GM18508 (cell line): ENCODE measurements around the gene ATG2A.

ENCODE experiments used
- ATAC-seq: cut with Tn5 transposase; IDR thresholded peaks from one replicate; pipeline ENCODE4 v1.9.1; 2021; ENCODE audit warnings: moderate number of reproducible peaks; ENCODE audit not compliant: insufficient read depth, unreplicated experiment

The ATG2A gene

DNA sequence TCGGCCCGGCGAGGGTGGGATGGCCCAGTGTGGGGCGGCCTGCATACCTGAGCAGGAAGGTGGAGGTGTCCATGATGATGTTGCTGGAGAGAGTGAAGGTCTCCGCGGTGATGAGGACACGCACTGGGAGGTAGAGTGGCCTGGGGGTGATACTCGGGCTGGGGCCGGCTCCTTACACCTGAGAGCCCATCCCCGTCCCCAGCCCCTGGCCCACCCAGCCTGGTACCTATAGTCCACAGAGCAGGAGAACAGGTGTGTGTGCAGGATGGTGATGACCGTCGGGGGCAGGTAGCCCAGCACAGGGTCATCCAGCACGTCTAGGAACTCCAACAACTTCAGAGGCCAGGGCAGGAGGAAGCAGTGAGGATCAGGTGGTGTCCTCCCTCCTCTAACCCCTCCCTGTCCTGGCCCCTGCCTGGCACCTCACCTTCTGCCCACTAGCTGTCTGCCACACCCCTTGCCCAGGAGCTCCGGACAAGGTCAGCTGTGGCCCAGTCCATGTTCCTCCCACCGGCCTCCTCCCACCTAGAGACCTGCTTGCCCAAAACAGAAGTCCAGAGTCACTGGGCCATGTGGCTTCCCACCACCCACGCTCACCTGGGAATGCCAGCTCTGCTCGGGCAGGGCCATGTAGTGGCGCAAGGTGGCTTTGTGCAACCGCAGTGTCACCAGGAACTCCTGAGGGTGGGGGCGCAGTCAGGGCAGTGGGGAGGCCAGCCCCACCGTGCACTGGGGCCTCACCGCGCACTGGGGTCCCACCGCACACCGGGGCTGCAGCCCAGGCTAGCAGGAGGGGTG, 11.3 kb downstream of the ATG2A start:
- no peak for ATAC-seq

DNA sequence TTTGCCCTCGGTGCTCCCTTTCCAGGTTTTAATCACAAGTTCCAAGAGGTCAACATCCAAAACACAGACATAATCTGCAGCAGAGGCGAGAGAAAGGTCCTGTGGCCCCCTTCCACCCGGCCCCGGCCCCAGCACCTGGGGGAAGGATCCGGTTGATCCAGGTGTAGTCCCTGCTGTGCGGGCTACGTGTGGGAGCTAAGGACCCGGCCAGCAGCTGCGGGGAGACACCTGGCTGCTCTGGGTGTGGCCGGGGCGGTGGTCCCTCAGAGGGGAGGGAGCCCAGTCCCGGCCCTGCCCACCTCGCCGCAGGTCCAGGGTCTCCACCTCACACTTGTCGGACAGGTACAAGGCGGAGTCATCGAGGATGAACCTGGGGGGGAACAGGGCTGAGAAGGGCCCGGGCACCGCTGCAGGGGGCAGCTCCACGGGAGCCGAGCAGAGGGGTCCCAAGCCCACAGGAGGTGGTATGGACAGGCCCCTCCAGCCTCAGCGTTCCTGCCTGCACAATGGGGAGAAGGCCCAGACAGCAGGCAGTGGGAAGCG, 13.6 kb downstream of the ATG2A start:
- no peak for ATAC-seq

DNA sequence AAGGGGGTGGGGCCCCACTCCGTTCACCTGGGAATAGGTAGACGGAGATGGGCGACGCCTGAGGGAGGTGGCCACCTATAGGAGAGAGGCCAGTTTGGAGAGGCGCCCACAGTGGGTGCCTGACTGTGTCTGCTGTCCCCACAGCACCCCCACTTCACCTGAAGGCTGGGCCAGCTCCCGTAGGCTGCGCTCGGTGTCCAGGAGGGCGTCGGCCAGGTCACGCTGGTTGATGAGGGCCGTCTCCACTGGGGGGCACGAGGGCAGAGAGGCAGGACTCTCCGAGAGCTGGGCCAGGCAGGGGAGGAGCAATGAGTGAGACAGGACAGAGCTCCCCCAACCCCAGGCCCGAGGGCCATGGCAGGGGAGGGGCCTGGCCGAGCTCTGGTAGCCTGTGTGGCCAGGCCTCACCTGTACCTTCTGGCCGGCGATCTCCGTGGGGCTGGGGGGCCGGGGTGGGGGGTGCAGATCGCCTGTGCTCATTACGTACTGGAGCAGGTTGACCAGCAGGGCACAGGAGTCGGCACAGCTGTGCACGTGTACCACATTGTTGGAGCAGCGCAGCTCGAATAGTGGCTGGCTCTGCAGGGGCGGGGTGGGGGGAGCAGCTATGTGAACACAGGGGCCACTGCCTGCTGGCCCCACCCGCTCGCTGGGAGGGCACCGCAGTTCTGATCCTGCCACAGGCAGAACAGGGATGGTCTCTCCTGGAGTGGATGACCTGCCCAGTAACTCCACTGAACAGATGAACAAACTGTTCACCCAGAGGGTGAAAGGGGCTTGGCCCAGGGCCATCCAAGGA, 14.7 kb downstream of the ATG2A start:
- ATAC-seq, result no peak

DNA sequence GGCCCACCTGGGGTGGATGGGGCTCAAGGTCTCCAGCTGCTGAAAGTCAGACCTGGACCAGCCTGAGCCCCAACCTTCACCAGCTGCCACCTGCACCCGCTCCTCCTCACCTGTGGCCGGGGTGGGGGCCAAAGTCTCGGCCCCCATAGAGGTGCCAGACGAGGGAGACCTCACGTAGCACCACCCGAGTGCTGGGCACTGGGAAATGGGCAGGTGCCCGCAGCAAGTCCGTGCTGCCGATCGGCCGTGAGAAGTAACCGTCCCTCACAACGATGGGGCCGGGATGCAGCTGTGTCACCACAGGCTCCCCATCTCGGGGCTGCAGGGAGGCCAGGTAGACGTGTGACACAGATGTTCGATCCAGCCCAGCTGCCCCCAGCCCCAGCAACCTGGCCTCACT, 16.2 kb downstream of the ATG2A start:
- ATAC-seq, result no peak

DNA sequence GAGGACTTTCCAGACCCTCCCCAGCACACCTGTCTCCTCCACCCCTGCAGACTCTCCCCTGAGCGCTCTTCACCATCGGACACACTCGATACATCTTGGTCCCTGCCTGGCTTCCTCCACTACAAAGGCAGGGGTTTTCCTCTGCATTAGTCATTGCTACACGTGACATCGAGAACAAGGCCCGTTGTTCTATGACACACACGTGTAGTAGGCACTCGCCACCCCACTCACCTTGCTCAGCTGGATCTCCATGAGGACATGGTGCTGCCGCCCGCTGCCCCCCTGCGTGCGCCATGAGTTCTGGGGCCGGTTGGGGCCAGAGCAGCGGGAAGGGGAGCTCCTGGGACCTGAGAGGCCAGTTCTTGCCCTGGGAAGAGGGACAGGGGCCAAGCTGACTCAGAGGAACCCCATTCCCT, 16.7 kb downstream of the ATG2A start:
- ATAC-seq, result no peak

DNA sequence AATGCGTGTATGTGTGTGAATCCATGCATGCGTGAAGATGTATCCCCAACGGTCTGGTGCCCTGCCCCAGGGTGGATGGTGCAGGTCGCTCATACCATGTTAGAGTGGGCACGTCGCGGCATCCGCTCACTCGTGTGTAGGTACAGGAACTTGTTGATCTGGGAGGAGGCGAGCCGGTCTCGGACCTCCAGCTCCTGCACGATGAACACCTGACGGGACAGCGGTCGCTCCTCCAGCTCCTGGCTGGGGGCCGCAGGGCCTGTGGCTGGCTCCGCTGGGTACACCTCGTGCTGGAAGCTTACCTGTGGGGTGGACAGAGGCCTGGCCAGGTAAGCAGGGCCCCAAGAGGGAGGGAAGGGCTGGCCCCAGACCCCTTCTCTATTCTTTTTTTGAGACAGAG, 18.5 kb downstream of the ATG2A start:
- ATAC-seq, result no peak

DNA sequence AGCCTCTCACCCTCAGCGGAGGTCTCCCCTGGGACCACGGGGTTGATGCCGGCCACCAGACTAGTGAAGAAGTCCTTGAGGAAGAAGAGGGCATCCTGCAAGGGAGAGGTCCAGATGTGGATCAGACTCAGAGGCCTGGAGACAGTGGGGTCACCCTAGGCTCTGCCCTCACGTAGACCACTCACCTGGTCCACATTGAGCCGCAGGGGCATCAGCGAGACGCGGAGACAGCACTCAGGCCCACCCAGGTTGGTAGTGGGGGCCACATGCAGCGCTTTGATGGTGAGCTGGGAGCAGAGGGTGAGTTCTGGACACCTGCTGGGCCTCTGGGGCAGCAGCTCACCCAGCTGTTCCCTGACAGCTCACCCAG, 18.9 kb downstream of the ATG2A start:
- no peak for ATAC-seq

DNA sequence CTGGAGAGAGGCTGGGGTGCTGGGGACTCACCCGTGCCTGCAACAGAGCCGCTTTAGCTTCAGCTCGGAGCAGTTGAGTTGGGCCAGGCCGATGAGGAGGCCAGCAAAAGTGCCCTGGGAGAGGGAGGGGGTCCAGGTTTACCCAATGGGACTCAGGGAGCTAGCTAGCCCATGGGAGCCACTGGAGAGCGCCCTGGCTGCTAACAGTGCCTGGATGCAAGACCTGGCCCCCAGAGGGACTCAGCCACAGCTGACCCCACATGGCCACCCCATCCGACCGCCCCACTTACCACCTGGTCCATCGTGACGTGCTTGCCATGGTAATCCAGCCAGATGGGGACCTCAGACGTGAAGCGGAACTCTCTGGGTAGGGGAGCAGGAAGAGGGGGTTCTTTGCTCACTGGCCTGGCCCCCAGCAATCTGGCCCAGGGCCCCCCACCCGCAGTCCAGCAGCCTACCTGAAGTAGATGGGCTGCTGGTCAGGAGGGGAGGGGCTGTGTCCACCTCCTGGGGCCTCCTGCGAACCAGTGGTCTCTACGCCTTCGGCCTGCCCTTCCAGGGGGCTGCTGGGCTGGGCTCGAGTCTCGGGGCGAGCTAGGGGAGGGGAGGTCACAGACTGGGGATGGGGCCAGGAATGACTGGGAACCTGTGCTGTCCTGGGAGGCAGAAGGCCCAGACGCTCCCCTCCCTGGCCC, 19.5 kb downstream of the ATG2A start:
- ATAC-seq, result no peak

DNA sequence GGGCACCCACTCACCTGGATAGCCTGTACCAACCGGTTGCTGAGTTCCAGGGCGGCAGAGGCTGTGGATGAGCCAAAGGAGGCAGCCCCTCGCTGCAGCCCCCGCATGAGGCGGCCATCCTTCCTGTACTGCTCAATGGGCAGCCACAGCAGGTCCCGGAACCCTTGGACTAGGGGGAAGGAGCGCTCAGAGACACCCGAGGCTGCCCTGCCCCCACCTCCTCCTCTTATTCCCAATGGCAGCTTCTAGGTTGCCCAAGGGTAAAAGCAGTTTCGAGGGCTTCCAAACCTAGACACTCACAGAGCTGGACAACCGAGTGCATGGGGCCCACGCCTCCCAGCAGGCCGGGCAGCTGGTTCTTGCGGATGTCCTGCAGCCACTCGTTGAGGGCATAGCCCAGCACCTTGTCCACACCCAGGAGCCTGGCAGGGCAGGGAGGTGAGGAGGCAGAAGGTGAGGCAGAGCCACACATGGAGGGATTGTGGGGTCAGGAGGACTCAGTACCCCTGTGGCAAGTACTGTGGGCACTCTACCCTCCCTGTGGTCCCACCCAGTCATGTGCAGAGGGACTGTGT, 20.5 kb downstream of the ATG2A start:
- no peak for ATAC-seq

DNA sequence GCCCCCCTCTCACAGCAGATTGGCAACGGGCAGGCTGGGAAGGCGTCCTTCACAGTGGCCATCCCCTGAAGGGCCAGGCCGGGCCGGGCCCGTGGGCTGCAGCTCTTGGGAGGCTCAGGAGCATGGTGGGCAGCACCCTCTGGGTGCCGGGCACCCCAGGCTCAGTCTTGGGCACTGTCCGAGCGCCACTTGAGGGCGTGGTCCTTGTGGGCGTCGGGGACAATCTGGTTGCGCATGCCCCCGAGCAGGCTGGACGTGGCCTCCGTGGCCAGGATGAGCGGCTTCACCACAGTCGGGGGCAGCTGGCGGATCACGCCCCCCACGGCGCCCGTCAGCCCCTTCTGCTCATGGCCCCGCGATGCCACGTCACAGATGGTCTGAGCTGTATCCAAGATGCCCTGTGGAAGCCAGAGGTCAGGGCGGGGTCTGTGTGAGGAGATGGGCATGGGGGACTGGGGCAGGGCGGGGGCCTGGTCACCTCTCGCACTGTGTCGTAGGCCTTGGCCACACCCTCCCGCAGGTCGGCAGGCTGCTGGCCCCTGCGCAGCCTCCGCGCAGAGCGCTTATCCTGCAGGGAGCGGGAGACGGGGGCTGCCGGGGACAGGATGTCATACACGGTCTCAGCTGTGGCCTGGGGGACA, 22.1 kb downstream of the ATG2A start:
- ATAC-seq, result no peak

DNA sequence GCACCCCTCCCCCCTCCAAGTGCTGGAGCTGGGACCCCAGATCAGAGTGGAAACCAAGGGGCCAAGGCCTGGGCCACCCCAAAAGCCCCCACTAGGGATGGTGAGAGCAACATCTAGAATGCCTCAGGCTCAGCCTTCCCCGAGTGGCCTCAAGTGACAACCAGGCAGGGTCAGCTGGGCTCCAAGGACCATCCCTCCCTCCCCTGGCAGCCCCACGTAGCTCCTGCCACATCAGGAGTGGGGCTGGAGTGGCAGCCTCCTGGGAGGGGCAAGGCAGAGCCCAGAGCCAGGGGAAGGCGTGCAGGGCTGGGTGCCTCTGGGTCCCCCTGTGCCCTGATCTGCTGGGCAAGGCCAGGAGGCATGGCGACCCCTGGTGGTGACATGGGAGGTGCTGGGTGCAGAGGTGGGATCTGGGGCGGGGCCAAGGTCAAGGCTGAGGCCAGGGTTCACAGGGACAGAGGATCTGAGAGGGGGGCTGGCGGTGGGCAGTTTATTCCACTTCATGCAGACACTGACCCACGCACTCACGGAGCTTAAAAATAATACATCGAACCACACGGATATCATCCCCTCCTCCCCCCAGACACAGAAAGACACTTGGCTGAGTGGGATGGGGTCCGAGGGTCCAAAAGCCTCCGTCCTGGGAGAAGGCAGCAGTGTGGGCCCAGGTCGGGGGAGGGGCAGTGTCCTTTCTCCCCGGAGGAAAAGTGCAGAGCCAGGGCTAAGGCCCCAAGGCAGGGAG, 22.8 kb downstream of the ATG2A start:
- ATAC-seq, result no peak

DNA sequence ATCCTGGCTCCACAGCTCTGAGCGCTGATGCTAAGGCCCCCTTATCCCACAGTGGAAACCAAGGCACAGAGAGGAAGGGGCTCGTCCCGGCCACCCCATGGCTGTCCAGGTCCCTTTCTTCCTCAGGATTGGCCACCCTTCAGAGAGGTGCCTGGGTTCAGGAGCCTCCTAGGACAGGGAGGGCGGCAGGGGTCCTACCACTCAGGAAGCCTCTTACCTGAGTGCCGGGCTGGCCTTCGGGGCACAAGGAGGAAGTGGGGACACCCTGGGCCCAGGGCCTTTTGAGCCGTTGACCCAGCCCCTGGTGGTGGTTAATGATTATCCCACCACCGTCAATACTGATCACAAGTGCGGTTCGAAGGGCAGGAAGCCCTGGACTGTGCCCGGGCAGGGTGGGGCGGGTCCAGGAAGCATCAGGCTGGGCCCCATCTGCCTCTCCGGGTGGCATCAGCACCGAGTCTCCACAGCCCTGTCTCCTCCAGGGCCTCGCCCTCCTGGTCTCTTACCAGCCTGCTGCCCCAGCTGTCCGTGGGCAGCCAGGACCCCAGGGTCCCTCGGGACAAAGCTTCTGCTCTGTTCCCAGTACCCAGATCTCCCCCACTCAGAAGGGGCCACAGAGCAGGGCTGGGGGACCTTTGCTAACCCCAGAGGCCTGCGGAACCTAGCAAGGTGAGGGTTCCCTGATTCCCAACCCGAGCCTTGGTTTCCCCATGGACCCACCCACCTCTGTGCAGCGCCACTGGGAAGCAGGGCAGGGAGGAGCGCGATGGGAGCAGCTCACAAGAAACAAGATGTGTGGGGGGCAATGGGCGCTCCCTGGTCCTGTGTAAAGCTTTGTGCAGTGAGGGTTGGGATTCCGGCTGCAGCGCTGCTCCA, 23.6 kb downstream of the ATG2A start:
- no peak for ATAC-seq

DNA sequence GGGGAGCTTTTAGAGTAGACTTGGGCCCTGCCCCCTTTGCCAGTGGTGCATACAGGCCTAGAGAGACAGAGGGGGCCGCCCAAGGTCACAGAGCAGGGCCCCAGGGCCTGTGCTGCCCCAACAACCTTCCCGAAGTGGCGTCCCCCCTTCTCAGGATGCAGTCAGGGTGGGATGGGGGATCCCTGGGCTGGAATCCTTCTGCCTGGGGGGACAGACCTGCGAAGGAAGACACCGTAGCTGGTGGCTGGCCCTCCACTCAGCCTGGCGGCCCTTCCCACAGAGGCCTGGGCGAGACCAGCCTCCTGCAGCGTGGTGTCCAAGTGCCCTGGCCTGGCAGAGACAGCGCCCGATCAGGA, 24.2 kb downstream of the ATG2A start:
- no peak for ATAC-seq

DNA sequence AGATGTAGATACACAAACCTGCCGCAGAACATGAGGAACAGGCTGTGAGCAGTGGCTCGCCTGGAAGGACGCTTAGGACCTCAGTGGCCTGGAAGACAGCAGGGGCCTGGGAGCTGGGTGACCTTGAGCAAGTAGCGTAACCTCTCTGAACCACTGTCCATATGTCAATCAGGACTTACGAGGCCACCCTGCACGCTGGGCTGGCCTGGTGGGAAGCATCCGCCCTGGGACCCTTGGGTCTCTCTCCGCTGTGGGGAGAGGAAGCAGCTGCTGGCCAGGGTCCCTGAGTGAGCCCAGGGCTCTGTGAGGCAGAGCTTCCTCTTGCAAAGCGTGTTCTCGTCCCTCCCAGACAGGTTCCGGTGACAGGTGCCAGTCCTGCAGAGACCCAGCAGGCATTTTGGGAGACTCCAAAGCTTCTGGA, 24.6 kb downstream of the ATG2A start:
- ATAC-seq, result no peak

DNA sequence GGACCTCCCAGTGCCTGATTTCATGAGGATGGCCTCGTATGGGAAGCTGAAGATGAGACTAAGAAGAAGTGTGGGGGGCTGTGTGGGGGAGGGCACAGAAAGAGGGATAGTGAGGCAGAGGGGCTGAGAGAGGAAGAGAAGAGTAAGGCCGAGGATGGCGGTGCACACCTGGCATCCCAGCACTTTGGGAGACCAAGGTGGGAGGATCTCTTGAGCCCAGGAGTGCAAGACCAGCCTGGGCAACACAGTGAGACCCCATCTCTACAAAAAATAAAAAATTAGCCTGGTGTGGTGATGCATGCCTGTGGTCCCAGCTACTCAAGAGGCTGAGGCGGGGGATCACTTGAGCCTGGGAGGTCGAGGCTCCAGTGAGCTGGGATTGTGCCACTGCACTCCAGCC, 25.1 kb downstream of the ATG2A start:
- no peak for ATAC-seq

DNA sequence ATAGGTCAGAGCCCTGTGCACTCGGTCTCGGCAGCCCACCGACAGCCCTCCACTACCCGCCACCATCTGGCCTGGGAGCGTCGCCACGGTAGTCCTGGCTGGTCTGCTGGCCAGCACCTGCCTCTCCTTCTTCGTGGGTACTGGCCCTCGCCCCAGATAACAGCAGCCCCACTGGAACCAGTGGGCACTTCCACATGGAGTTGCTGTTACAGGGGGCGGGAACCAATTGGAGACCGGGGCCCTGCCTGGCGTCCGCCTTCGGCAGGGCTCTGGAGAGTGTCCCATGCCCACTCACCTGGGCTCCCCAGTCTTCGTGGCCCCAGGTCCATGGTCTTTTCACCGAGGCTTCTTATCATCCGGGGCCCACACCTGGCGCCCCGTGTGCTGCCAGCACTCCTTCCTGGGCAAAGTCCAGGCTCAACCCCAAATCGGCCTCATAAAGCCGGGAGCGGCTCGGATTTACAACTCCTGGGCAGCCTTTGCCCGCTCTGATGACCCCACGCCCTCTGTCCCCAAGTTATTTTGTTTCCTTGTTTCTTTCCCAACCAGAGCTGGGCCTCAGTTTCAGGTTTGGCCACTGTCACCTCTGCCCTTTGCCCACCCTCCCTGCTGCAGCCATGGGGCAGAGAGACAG, 25.7 kb downstream of the ATG2A start:
- ATAC-seq, result no peak

DNA sequence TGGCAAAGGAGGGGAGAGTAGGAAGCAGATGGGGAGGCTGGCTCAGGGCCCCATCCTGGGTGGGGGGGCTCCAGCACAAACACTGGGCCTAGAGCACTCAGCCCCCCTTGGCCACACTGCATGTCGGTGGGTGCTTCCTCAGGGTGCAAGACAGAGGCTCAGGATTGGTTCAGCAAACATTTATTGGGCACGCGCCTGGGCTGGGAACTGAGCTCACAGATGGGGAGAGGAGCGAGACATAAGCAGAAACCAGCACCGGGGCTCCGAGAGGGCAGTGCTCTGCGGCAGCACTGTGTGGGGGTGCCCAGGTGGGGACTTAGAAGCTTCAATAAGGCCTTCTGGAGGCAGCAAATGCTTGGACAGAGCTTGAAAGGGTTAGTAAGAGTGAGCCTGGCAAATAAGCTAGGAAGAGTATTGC, 26.5 kb downstream of the ATG2A start:
- no peak for ATAC-seq
